SU-DHL-6 (cell line): ENCODE data around the gene PATL2.
"Not testable (repeated sequence)": the region's sequence is repeated elsewhere in the genome, so short reads cannot be mapped to it uniquely, and the experiment has no call there.

Source experiments
- H2AFZ ChIP-seq: fragments of 200-600 bp; sonication (generic); 2 replicates; pipeline ENCODE4 v1.6.1; 2014; ENCODE audit warnings: low read depth, mild to moderate bottlenecking, moderate library complexity, mixed read lengths, antibody characterized with exemption, low read length; ENCODE audit not compliant: severe bottlenecking
- H3F3A ChIP-seq: fragments of 200-600 bp; shearing (Covaris generic); 2 replicates; pipeline ENCODE4 v1.6.0; 2016; ENCODE audit warnings: antibody characterized with exemption, mild to moderate bottlenecking; ENCODE audit not compliant: insufficient read depth
- H3K27ac ChIP-seq: fragments of 200-600 bp; sonication (generic); 2 replicates; pipeline ENCODE4 v1.5.1; 2016; ENCODE audit warnings: low read depth, mild to moderate bottlenecking, low read length, moderate library complexity, mixed read lengths
- H3K27me3 ChIP-seq: fragments of 200-600 bp; sonication (generic), shearing (Covaris generic); 2 replicates; pipeline ENCODE4 v1.6.0; 2014; ENCODE audit warnings: mild to moderate bottlenecking, low read length
- H3K36me3 ChIP-seq: fragments of 200-600 bp; sonication (generic); 2 replicates; pipeline ENCODE4 v1.6.1; 2014; ENCODE audit warnings: mild to moderate bottlenecking, low read length, mixed read lengths
- H3K4me2 ChIP-seq: fragments of 300-600, 200-600 bp; shearing (Covaris generic), sonication (generic); 2 replicates; pipeline ENCODE4 v1.6.0; 2014; ENCODE audit warnings: low read length, low read depth, mild to moderate bottlenecking; ENCODE audit not compliant: poor library complexity, severe bottlenecking
- H3K4me3 ChIP-seq: fragments of 200-600 bp; sonication (generic); 2 replicates; pipeline ENCODE4 v1.5.1; 2014; ENCODE audit warnings: antibody characterized with exemption, low read length, mild to moderate bottlenecking, mixed read lengths; ENCODE audit not compliant: insufficient read depth, poor library complexity, severe bottlenecking
- H3K79me2 ChIP-seq: fragments of 200-600 bp; sonication (generic); 2 replicates; pipeline ENCODE4 v1.6.1; 2014; ENCODE audit warnings: mild to moderate bottlenecking, low read length, moderate library complexity; ENCODE audit not compliant: insufficient read depth
- H3K9ac ChIP-seq: fragments of 200-600 bp; sonication (generic); 2 replicates; pipeline ENCODE4 v1.7.0; 2014; ENCODE audit warnings: mild to moderate bottlenecking, low read length
- H3K9me2 ChIP-seq: fragments of 200-600 bp; sonication (generic); replicated peaks from 2 replicates; pipeline ENCODE4 v1.6.1; 2014; ENCODE audit warnings: low read length; ENCODE audit not compliant: insufficient read depth
- H3K9me3 ChIP-seq: fragments of 200-600 bp; sonication (generic); 2 replicates; pipeline ENCODE4 v1.6.1; 2014; ENCODE audit warnings: low read length, mixed read lengths; ENCODE audit not compliant: insufficient read depth
- H4K20me1 ChIP-seq: fragments of 200-600 bp; sonication (generic); 2 replicates; pipeline ENCODE4 v1.6.1; 2014; ENCODE audit warnings: low read depth, mild to moderate bottlenecking, antibody characterized with exemption, low read length, moderate library complexity, mixed read lengths
- EZH2phosphoT487 ChIP-seq: fragments of 200-600 bp; sonication (generic), shearing (Covaris generic); conservative IDR thresholded peaks from 2 replicates; pipeline ENCODE4 v1.6.1; 2018; ENCODE audit warnings: mild to moderate bottlenecking, antibody characterized with exemption, low read length, moderate library complexity, mixed read lengths
- TF ChIP-seq, protein P1 (sequence below): fragments of 200-600 bp; sonication (generic); IDR thresholded peaks from one replicate; pipeline ENCODE4 v1.5.1; 2017; ENCODE audit warnings: antibody characterized with exemption, mild to moderate bottlenecking, low read length, moderate library complexity; ENCODE audit not compliant: insufficient read depth, poor library complexity, severe bottlenecking

Gene PATL2

DNA sequence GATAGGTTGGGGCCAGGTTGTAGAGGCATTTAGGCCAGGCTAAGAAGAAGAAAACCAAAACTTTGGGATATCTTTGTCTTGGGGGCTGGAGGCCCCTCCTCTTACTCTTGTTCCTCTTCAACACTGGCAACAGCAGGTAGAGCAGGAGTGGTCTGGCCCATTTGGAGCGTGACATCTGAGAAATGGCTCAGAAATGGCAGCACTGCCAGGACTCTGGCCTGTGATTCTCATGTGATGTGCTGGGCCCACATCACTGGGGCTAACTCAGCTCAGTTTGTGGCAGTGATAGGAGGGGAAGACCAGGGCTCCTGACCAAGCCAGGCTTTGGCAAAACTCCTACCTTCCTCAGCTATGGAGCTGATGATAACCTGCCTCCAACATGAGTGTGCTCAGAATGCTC, 18.5 kb downstream of the PATL2 start:
- H4K20me1 ChIP-seq: no peaks in the 10 kb centered on the region
- H3K9ac ChIP-seq: no peak overlapping the region
- H3K4me3 ChIP-seq: no peak overlapping the region
- H3K27me3 ChIP-seq: no peaks in the 10 kb centered on the region
- TF ChIP-seq, protein P1, sequence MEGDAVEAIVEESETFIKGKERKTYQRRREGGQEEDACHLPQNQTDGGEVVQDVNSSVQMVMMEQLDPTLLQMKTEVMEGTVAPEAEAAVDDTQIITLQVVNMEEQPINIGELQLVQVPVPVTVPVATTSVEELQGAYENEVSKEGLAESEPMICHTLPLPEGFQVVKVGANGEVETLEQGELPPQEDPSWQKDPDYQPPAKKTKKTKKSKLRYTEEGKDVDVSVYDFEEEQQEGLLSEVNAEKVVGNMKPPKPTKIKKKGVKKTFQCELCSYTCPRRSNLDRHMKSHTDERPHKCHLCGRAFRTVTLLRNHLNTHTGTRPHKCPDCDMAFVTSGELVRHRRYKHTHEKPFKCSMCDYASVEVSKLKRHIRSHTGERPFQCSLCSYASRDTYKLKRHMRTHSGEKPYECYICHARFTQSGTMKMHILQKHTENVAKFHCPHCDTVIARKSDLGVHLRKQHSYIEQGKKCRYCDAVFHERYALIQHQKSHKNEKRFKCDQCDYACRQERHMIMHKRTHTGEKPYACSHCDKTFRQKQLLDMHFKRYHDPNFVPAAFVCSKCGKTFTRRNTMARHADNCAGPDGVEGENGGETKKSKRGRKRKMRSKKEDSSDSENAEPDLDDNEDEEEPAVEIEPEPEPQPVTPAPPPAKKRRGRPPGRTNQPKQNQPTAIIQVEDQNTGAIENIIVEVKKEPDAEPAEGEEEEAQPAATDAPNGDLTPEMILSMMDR: no peak
- TF ChIP-seq EZH2phosphoT487: no peak
- no peak overlapping the region for H3K27ac ChIP-seq
- no peaks in the 10 kb centered on the region for H3K36me3 ChIP-seq
- H3F3A ChIP-seq: no peaks in the 10 kb centered on the region
- H3K79me2 ChIP-seq: no peaks in the 10 kb centered on the region
- H2AFZ ChIP-seq: no peak overlapping the region
- H3K9me3 ChIP-seq: no peaks in the 10 kb centered on the region
- H3K4me2 ChIP-seq: no peak overlapping the region
- H3K9me2 ChIP-seq: no peaks in the 10 kb centered on the region

DNA sequence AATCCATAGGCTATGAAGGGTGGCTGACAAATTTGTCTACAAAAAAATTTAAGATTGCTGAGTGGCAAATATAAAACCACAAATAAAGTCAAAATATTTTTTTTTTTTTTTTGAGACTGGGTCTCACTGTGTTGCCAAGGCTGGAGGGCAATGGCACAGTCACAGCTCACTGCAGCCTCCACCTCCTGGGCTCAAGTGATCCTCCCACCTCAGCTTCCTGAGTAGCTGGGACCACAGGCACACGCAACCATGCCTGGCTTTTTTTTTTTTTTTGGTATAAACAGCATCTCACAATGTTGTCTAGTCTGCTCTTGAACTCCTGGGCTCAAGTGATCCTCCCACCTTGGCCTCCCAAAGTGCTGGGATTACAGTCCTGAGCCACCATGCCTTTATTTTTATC, 20.9 kb downstream of the PATL2 start:
- H3F3A ChIP-seq, H4K20me1 ChIP-seq, H2AFZ ChIP-seq, H3K9me3 ChIP-seq, H3K27ac ChIP-seq, H3K9ac ChIP-seq, H3K4me3 ChIP-seq, H3K79me2 ChIP-seq, H3K9me2 ChIP-seq, H3K27me3 ChIP-seq, H3K36me3 ChIP-seq, H3K4me2 ChIP-seq: not testable (repeated sequence)

DNA sequence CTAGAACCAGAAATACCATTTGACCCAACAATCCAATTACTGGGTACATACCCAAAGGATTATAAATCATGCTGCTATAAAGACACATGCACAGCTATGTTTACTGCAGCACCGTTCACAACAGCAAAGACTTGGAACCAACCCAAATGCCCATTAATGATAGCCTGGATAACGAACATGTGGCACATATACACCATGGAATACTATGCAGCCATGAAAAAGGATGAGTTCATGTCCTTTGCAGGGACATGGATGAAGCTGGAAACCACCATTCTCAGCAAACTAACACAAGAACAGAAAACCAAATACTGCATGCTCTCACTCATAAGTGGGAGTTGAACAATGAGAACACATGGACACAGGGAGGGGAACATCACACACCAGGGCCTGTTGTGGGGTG, 21.8 kb downstream of the PATL2 start:
- H3K4me2 ChIP-seq, H3K9ac ChIP-seq, H3K79me2 ChIP-seq, H4K20me1 ChIP-seq, H3K27ac ChIP-seq, H2AFZ ChIP-seq, H3K4me3 ChIP-seq, H3K36me3 ChIP-seq, H3K27me3 ChIP-seq, H3K9me3 ChIP-seq, H3F3A ChIP-seq, H3K9me2 ChIP-seq: not testable (repeated sequence)

DNA sequence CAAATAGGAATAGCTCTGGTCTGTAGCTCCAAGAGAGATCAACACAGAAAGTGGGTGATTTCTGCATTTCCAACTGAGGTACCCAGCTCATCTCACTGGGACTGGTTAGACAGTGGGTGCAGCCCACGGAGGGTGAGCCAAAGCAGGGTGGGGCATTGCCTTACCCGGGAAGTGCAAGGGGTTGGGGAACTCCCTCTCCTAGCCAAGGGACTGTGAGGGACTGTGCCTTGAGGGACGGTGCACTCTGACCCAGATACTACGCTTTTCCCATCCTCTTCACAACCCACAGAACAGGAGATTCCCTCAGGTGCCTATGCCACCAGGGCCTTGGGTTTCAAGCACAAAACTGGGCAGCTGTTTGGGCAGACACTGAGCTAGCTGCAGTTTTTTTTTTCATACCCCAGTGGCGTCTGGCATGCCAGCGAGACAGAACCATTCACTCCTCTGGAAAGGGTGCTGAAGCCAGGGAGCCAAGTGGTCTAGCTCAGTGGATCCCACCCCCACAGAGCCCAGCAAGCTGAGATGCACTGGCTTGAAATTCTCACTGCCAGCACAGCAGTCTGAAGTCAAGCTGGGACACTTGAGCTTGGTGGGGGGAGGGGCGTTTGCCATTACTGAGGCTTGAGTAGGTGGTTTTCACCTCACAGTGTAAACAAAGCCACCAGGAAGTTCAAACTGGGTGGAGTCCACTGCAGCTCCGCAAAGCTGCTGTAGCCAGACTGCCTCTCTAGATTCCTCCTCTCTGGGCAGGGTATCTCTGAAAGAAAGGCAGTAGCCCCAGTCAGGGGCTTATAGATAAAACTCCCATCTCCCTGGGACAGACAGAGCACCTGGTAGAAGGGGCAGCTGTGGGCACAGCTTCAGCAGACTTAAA, 28.1 kb downstream of the PATL2 start:
- not testable (repeated sequence) for H3K9me2 ChIP-seq, H3K4me2 ChIP-seq, H3K9ac ChIP-seq, H3K36me3 ChIP-seq, H3K4me3 ChIP-seq, H3F3A ChIP-seq, H3K79me2 ChIP-seq, H4K20me1 ChIP-seq, H3K27me3 ChIP-seq, H3K9me3 ChIP-seq, H2AFZ ChIP-seq, H3K27ac ChIP-seq

DNA sequence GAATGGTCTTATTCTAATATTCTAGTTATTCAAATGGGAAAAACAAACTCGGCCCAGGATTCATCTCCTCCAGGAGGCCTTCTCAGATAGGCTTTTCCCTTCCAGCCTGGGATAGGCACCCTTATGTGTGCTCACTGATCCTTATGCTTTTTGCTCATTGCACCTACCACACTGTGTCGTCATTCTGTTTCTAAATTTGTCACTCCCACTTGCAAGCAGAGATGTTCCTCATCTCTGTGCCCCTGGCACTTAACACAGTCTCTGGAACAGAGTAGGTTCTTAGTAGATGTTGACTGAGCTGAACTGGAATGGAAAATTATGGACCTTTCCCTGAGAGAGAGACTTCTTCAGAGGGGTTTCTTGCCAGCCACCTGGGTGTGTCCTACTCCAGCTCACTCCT, 28.9 kb downstream of the PATL2 start:
- H3K27me3 ChIP-seq: no peaks in the 10 kb centered on the region
- H2AFZ ChIP-seq: no peak overlapping the region
- H3K79me2 ChIP-seq: no peaks in the 10 kb centered on the region
- H3K9ac ChIP-seq: no peak overlapping the region
- H4K20me1 ChIP-seq: no peaks in the 10 kb centered on the region
- H3K36me3 ChIP-seq: no peaks in the 10 kb centered on the region
- TF ChIP-seq, protein P1: no peak
- no peak for TF ChIP-seq EZH2phosphoT487
- no peak overlapping the region for H3K27ac ChIP-seq
- no peaks in the 10 kb centered on the region for H3K9me2 ChIP-seq
- no peak overlapping the region for H3K4me3 ChIP-seq
- no peak overlapping the region for H3K4me2 ChIP-seq
- no peaks in the 10 kb centered on the region for H3F3A ChIP-seq
- H3K9me3 ChIP-seq: no peaks in the 10 kb centered on the region
